Measurements from ENCODE around the gene CD68. TPM values are rescaled to one million over a fixed set of nuclear protein-coding genes. Genes with fewer than 3 reads are reported as not detected.

CD68 gene
- total RNA-seq, 4 donors from 2014 or later = 3.8 to 102 (median 35.1) TPM

DNA sequence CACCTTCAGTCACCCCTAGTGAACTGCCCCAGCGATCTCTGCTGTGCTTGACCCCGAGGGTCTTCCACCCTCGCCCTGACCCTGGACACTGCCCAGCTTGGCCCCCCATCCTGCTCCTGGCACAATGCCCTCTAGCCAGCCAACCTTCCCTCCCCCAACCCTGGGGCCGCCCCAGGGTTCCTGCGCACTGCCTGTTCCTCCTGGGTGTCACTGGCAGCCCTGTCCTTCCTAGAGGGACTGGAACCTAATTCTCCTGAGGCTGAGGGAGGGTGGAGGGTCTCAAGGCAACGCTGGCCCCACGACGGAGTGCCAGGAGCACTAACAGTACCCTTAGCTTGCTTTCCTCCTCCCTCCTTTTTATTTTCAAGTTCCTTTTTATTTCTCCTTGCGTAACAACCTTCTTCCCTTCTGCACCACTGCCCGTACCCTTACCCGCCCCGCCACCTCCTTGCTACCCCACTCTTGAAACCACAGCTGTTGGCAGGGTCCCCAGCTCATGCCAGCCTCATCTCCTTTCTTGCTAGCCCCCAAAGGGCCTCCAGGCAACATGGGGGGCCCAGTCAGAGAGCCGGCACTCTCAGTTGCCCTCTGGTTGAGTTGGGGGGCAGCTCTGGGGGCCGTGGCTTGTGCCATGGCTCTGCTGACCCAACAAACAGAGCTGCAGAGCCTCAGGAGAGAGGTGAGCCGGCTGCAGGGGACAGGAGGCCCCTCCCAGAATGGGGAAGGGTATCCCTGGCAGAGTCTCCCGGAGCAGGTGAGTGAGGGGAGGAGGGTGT, 20.7 kb upstream of the CD68 start, which contains the start of gene TNFSF13:
Gene TNFSF13 (plus strand): TSS at position 207 of the 776 bp plus-strand sequence. CDS start 290 bp downstream, at position 497.
- peak; percentile 75 for DNase-seq
- peaks cover 43 to 62% (median 60%) of the 10 kb centered on the region in 4 donors for H3K4me1 ChIP-seq
- peaks cover 0 to 4% (median 0%) of the 10 kb centered on the region in 4 donors for H3K36me3 ChIP-seq
- peak in 1 of 3 donors; percentile 31 for TF ChIP-seq POLR2AphosphoS5 (IDR thresholded peaks at IDR 0.05)
- TF ChIP-seq POLR2A (IDR thresholded peaks at IDR 0.05) = no peak
- H3K4me3 ChIP-seq = peak within 1 kb of the TSS; percentile 15 to 98 (median 35)
- peak within 1 kb of the TSS; percentile 93 to 98 (median 98) for H3K27ac ChIP-seq
- intact Hi-C loops (cut with DNase I; ENCODE audit: low total_unique reads) (loop anchor here (5.0 to 10.0 kb wide), 2 partner anchors 41 to 204 kb away; partner anchors contain the start of genes KCTD11 and TMEM95), in situ Hi-C loops (cut with MboI; ENCODE audit: low pct_ligation_motif_present in 1 of 4, low pct_unique_long_range_greater_than_20kb in 1 of 4, low sequenced_read_pairs in 3 of 4) (no loop called here)
- H3K9me3 ChIP-seq = no peaks in the 10 kb centered on the region
- no peaks in the 10 kb centered on the region for H3K27me3 ChIP-seq
- WGBS, 2 donors (ENCODE audit: low coverage in 1 of 2) = 3 to 29% methylated on average over 5 to 16 of the region's 16 CpGs

GRCh38 chr17:7559320-7560171, 19.9 kb upstream of the CD68 start:
- in situ Hi-C loops (cut with MboI; ENCODE audit: low pct_ligation_motif_present in 1 of 4, low pct_unique_long_range_greater_than_20kb in 1 of 4, low sequenced_read_pairs in 3 of 4) (no loop called here), intact Hi-C loops (cut with DNase I; ENCODE audit: low total_unique reads) (loop anchor here (5.0 to 10.0 kb wide), 2 partner anchors 42 to 205 kb away; partner anchors contain the start of genes KCTD11 and TMEM95)
- Histone ChIP-seq H3K4me1 (peaks cover 46 to 67% (median 63%) of the 10 kb centered on the region in 4 donors), H3K9me3 (no peaks in the 10 kb centered on the region), H3K27ac (peak overlapping the region; percentile 93 to 98 (median 98)), H3K36me3 (peaks cover 0 to 12% (median 0%) of the 10 kb centered on the region in 4 donors), H3K27me3 (no peaks in the 10 kb centered on the region), H3K4me3 (peak overlapping the region; percentile 15 to 98 (median 35))
- peak; percentile 74 for DNase-seq
- no peak for TF ChIP-seq POLR2AphosphoS5 (IDR thresholded peaks at IDR 0.05)
- TF ChIP-seq EP300 (IDR thresholded peaks at IDR 0.05; ENCODE audit: low read depth) = no peak
- TF ChIP-seq, protein P1, sequence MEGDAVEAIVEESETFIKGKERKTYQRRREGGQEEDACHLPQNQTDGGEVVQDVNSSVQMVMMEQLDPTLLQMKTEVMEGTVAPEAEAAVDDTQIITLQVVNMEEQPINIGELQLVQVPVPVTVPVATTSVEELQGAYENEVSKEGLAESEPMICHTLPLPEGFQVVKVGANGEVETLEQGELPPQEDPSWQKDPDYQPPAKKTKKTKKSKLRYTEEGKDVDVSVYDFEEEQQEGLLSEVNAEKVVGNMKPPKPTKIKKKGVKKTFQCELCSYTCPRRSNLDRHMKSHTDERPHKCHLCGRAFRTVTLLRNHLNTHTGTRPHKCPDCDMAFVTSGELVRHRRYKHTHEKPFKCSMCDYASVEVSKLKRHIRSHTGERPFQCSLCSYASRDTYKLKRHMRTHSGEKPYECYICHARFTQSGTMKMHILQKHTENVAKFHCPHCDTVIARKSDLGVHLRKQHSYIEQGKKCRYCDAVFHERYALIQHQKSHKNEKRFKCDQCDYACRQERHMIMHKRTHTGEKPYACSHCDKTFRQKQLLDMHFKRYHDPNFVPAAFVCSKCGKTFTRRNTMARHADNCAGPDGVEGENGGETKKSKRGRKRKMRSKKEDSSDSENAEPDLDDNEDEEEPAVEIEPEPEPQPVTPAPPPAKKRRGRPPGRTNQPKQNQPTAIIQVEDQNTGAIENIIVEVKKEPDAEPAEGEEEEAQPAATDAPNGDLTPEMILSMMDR (IDR thresholded peaks at IDR 0.05) = no peak
- TF ChIP-seq POLR2A (IDR thresholded peaks at IDR 0.05) = no peak
- 60% methylated on average over 1 to 18 of the region's 18 CpGs for WGBS, 2 donors (ENCODE audit: low coverage in 1 of 2)

- H3K36me3 ChIP-seq = peaks cover 0 to 17% (median 3%) of the 10 kb centered on the region in 4 donors
- H3K9me3 ChIP-seq = no peaks in the 10 kb centered on the region
- H3K4me3 ChIP-seq = peak overlapping the region in 3 of 4 donors; percentile 8 to 98 (median 73)
- H3K4me1 ChIP-seq = peaks cover 46 to 67% (median 63%) of the 10 kb centered on the region in 4 donors
- in situ Hi-C loops (cut with MboI; ENCODE audit: low pct_ligation_motif_present in 1 of 4, low pct_unique_long_range_greater_than_20kb in 1 of 4, low sequenced_read_pairs in 3 of 4) = no loop called here
- DNase-seq = peak; percentile 87
- TF ChIP-seq POLR2A (IDR thresholded peaks at IDR 0.05) (peak; percentile 16), POLR2AphosphoS5 (IDR thresholded peaks at IDR 0.05) (peak in 1 of 3 donors; percentile 25), EP300 (IDR thresholded peaks at IDR 0.05; ENCODE audit: low read depth) (no peak)
- TF ChIP-seq, protein P1 (IDR thresholded peaks at IDR 0.05) = peak; percentile 53 to 87 (median 71)
- 19 to 32% methylated on average over 10 to 22 of the region's 22 CpGs for WGBS, 2 donors (ENCODE audit: low coverage in 1 of 2)
- no peaks in the 10 kb centered on the region for H3K27me3 ChIP-seq
- intact Hi-C loops (cut with DNase I; ENCODE audit: low total_unique reads) = no loop called here
- peak overlapping the region; percentile 93 to 98 (median 98) for H3K27ac ChIP-seq
These were observed 19.0 kb upstream of the CD68 start for GRCh38 chr17:7560172-7561027.

GRCh38 chr17:7561028-7561575, 18.3 kb upstream of the CD68 start:
- H3K36me3 ChIP-seq = peaks cover 0 to 24% (median 7%) of the 10 kb centered on the region in 4 donors
- WGBS, 2 donors (ENCODE audit: low coverage in 1 of 2) = 0% methylated on average over 6 to 32 of the region's 32 CpGs
- TF ChIP-seq POLR2AphosphoS5 (IDR thresholded peaks at IDR 0.05) (peak in 2 of 3 donors; percentile 13 to 38), POLR2A (IDR thresholded peaks at IDR 0.05) (no peak), EP300 (IDR thresholded peaks at IDR 0.05; ENCODE audit: low read depth) (no peak)
- TF ChIP-seq, protein P1 (IDR thresholded peaks at IDR 0.05) = peak; percentile 64 to 96 (median 85)
- peak overlapping the region; percentile 93 to 98 (median 98) for H3K27ac ChIP-seq
- in situ Hi-C loops (cut with MboI; ENCODE audit: low pct_ligation_motif_present in 1 of 4, low pct_unique_long_range_greater_than_20kb in 1 of 4, low sequenced_read_pairs in 3 of 4) = no loop called here
- H3K9me3 ChIP-seq = no peaks in the 10 kb centered on the region
- H3K4me1 ChIP-seq = peaks cover 46 to 67% (median 63%) of the 10 kb centered on the region in 4 donors
- peak; percentile 97 for DNase-seq
- H3K27me3 ChIP-seq = no peaks in the 10 kb centered on the region
- intact Hi-C loops (cut with DNase I; ENCODE audit: low total_unique reads) = no loop called here
- H3K4me3 ChIP-seq = peak overlapping the region; percentile 18 to 98 (median 83)
